Measurements from ENCODE around the gene CLOCK. TPM values are rescaled to one million over a fixed set of nuclear protein-coding genes. Genes with fewer than 3 reads are reported as not detected.

Gene CLOCK
- total and polyA plus RNA-seq, 2 of the 8 experiments (the other 6 are each of a cell fraction or from before 2014, with no cell fraction given) = 7.7 to 24.2 TPM

GRCh38 chr4:55411621-55412020 is 135.1 kb downstream of the CLOCK start (continued):
- TF ChIP-seq NANOG (IDR thresholded peaks at IDR 0.05; ENCODE audit: insufficient read depth, low read depth, low read length, poor library complexity, severe bottlenecking) (no peak), TCF12 (IDR thresholded peaks at IDR 0.05; ENCODE audit: low read depth, low read length) (no peak), NRF1 (IDR thresholded peaks at IDR 0.05; ENCODE audit: low read depth, low read length) (no peak)

Measured in H1 (cell line).